H9 (cell line): ENCODE data around the gene MYH9. TPM values are rescaled to one million over a fixed set of nuclear protein-coding genes. Genes with fewer than 3 reads are reported as not detected.

Experiments
- DNase-seq: peaks from one replicate; pipeline ENCODE4 v3.0.0-alpha.2; 2017
- H2AFZ ChIP-seq: one replicate; pipeline ENCODE4 v1.6.1; 2013; ENCODE audit warnings: mild to moderate bottlenecking, low read length, control low read depth, moderate library complexity
- H2AK5ac ChIP-seq: 2 replicates; pipeline ENCODE4 v1.6.1; 2013; ENCODE audit warnings: low read length, control low read depth, mixed read lengths; ENCODE audit not compliant: insufficient read length
- H2BK120ac ChIP-seq: one replicate; pipeline ENCODE4 v1.6.1; 2013; ENCODE audit warnings: low read depth, mild to moderate bottlenecking, low read length, control low read depth, inconsistent platforms; ENCODE audit not compliant: poor library complexity, severe bottlenecking
- H2BK12ac ChIP-seq: 2 replicates; pipeline ENCODE4 v1.6.1; 2013; ENCODE audit warnings: low read length, control low read depth, mixed read lengths, low read depth; ENCODE audit not compliant: insufficient read length
- H2BK15ac ChIP-seq: 2 replicates; pipeline ENCODE4 v1.6.1; 2013; ENCODE audit warnings: low read depth, low read length, control low read depth
- H2BK20ac ChIP-seq: one replicate; pipeline ENCODE4 v1.6.1; 2013; ENCODE audit warnings: low read depth, mild to moderate bottlenecking, low read length, control low read depth, inconsistent platforms; ENCODE audit not compliant: poor library complexity, severe bottlenecking
- H2BK5ac ChIP-seq: 2 replicates; pipeline ENCODE4 v1.6.1; 2013; ENCODE audit warnings: low read length, control low read depth, mixed read lengths; ENCODE audit not compliant: insufficient read length
- H3K14ac ChIP-seq: 2 replicates; pipeline ENCODE4 v1.6.1; 2013; ENCODE audit warnings: low read length, control low read depth; ENCODE audit not compliant: insufficient read depth
- H3K18ac ChIP-seq: 2 replicates; pipeline ENCODE4 v1.6.1; 2013; ENCODE audit warnings: low read depth, mild to moderate bottlenecking, mixed read lengths, low read length, control low read depth; ENCODE audit not compliant: insufficient read length
- H3K23ac ChIP-seq: 2 replicates; pipeline ENCODE4 v1.6.1; 2013; ENCODE audit warnings: low read length, control low read depth, mixed read lengths, low read depth; ENCODE audit not compliant: insufficient read length
- H3K23me2 ChIP-seq: 2 replicates; pipeline ENCODE4 v1.6.1; 2013; ENCODE audit warnings: low read depth, mild to moderate bottlenecking, mixed read lengths, low read length, control low read depth; ENCODE audit not compliant: insufficient read length, poor library complexity, severe bottlenecking
- H3K27ac ChIP-seq: 2 replicates; pipeline ENCODE4 v1.5.1; 2013; ENCODE audit warnings: low read length, control low read depth, mixed read lengths, low read depth; ENCODE audit not compliant: insufficient read length
- H3K27me3 ChIP-seq: 2 replicates; pipeline ENCODE4 v1.6.1; 2013; ENCODE audit warnings: low read length, control low read depth, inconsistent platforms; ENCODE audit not compliant: insufficient read depth
- H3K4ac ChIP-seq: 2 replicates; pipeline ENCODE4 v1.6.1; 2013; ENCODE audit warnings: low read depth, mild to moderate bottlenecking, control low read depth, inconsistent platforms, low read length, moderate library complexity
- H3K4me1 ChIP-seq: 2 replicates; pipeline ENCODE4 v1.6.1; 2013; ENCODE audit warnings: low read length, control low read depth, inconsistent platforms; ENCODE audit not compliant: insufficient read depth
- H3K4me2 ChIP-seq: 2 replicates; pipeline ENCODE4 v1.6.1; 2013; ENCODE audit warnings: low read length, control low read depth, mixed read lengths; ENCODE audit not compliant: insufficient read length, insufficient read depth
- H3K56ac ChIP-seq: 2 replicates; pipeline ENCODE4 v1.6.1; 2013; ENCODE audit warnings: low read depth, mild to moderate bottlenecking, mixed read lengths, low read length, control low read depth; ENCODE audit not compliant: insufficient read length
- H3K79me1 ChIP-seq: 2 replicates; pipeline ENCODE4 v1.6.1; 2013; ENCODE audit warnings: low read depth, mild to moderate bottlenecking, moderate library complexity, low read length, control low read depth, inconsistent platforms; ENCODE audit not compliant: insufficient read depth, poor library complexity, severe bottlenecking
- H3K79me2 ChIP-seq: 2 replicates; pipeline ENCODE4 v1.6.1; 2013; ENCODE audit warnings: low read length, control low read depth, inconsistent platforms; ENCODE audit not compliant: insufficient read depth
- H3K9ac ChIP-seq: 2 replicates; pipeline ENCODE4 v1.6.1; 2013; ENCODE audit warnings: low read length, control low read depth, mixed read lengths; ENCODE audit not compliant: insufficient read length; ENCODE audit errors: extremely low read depth
- H3K9me3 ChIP-seq: one replicate; pipeline ENCODE4 v1.6.1; 2013; ENCODE audit warnings: low read depth, low read length, inconsistent platforms; ENCODE audit not compliant: control insufficient read depth
- H3T11ph ChIP-seq: one replicate; pipeline ENCODE4 v1.6.1; 2013; ENCODE audit warnings: mild to moderate bottlenecking, low read length, control low read depth, inconsistent platforms
- H4K20me1 ChIP-seq: one replicate; pipeline ENCODE4 v1.6.1; 2013; ENCODE audit not compliant: control insufficient read depth, insufficient read length, insufficient read depth
- H4K5ac ChIP-seq: 2 replicates; pipeline ENCODE4 v1.6.1; 2013; ENCODE audit warnings: low read depth, mild to moderate bottlenecking, mixed read lengths, low read length, control low read depth; ENCODE audit not compliant: insufficient read length
- H4K8ac ChIP-seq: replicated peaks from 2 replicates; pipeline ENCODE4 v1.6.1; 2013; ENCODE audit warnings: low read length, control low read depth, mixed read lengths, low read depth; ENCODE audit not compliant: insufficient read length
- H4K91ac ChIP-seq: 2 replicates; pipeline ENCODE4 v1.6.1; 2013; ENCODE audit warnings: low read depth, mild to moderate bottlenecking, moderate library complexity, mixed read lengths, low read length, control low read depth; ENCODE audit not compliant: insufficient read length
- H3K27ac Mint-ChIP-seq, 3 experiments: 2 replicates in 2 of 3; 3 replicates in 1 of 3; pipeline ENCODE4 v1.8.0; 2020 to 2021; ENCODE audit warnings: mixed read lengths in 3 of 3, mild to moderate bottlenecking in 1 of 3, moderate library complexity in 1 of 3
- H3K27me3 Mint-ChIP-seq: 2 replicates; pipeline ENCODE4 v1.8.0; 2021; ENCODE audit warnings: low read depth, mild to moderate bottlenecking, moderate library complexity, mixed read lengths
- H3K36me3 Mint-ChIP-seq, 3 experiments: 2 replicates in 2 of 3; 3 replicates in 1 of 3; pipeline ENCODE4 v1.8.0; 2020 to 2021; ENCODE audit warnings: low read depth in 3 of 3, mixed read lengths in 3 of 3; ENCODE audit not compliant: insufficient read depth in 1 of 3
- H3K4me1 Mint-ChIP-seq, 2 experiments: 2 replicates each; pipeline ENCODE4 v1.8.0; 2020; ENCODE audit warnings: mixed read lengths in 2 of 2
- H3K4me3 Mint-ChIP-seq, 2 experiments: 2 replicates in 1 of 2; 3 replicates in 1 of 2; pipeline ENCODE4 v1.8.0; 2020 to 2021; ENCODE audit warnings: mild to moderate bottlenecking in 2 of 2, mixed read lengths in 2 of 2, moderate library complexity in 1 of 2
- H3K9me3 Mint-ChIP-seq, 2 experiments: 2 replicates in 1 of 2; 3 replicates in 1 of 2; pipeline ENCODE4 v1.8.0; 2020; ENCODE audit warnings: mild to moderate bottlenecking in 2 of 2, mixed read lengths in 2 of 2, moderate library complexity in 1 of 2
- CTCF ChIP-seq: fragments of 200-600 bp; sonication (generic); conservative IDR thresholded peaks from 3 replicates; pipeline ENCODE4 v1.8.0; 2021; ENCODE audit warnings: antibody characterized with exemption, mild to moderate bottlenecking
- WGBS: extraction: QIAGEN DNeasy Blood & Tissue Kit; methylation state at CpG from one replicate; pipeline ENCODE4 v1.1.7; 2013; ENCODE audit warnings: missing lambda C conversion rate, low lambda C conversion rate, mixed read lengths; ENCODE audit not compliant: insufficient read length; ENCODE audit errors: extremely low coverage; 5-methylcytosine and 5-hydroxymethylcytosine counted together
- total RNA-seq: library from RNA; stranded (reverse); gene quantifications from 2 replicates; pipeline ENCODE4 v1.2.1, GENCODE V29; 2021

The MYH9 gene
- total RNA-seq, 1 experiment from 2014 or later: 266 TPM

- Histone ChIP-seq H3K4me1 (peaks cover 25% of the 10 kb centered on the region), H3K9ac (no peak overlapping the region)
Observed at GRCh38 chr22:36356708-36357624, 30.8 kb downstream of the MYH9 start.

More at GRCh38 chr22:36356708-36357624, 30.8 kb downstream of the MYH9 start:
- Histone ChIP-seq H4K8ac (no peak overlapping the region), H2BK120ac (no peak overlapping the region), H2BK15ac (no peak overlapping the region), H3K56ac (no peak overlapping the region), H4K91ac (no peak overlapping the region), H2BK5ac (no peak overlapping the region), H3K27me3 (no peaks in the 10 kb centered on the region), H3K9me3 (no peaks in the 10 kb centered on the region), H3K4me2 (no peak overlapping the region), H3K23me2 (no peaks in the 10 kb centered on the region), H3K4ac (no peak overlapping the region), H3K18ac (no peak overlapping the region), H2AFZ (no peak overlapping the region), H2BK20ac (no peak overlapping the region), H2BK12ac (no peak overlapping the region), H3K23ac (no peak overlapping the region), H4K5ac (no peak overlapping the region), H3K79me1 (peaks cover 5% of the 10 kb centered on the region), H4K20me1 (no peaks in the 10 kb centered on the region), H3K14ac (no peak overlapping the region), H2AK5ac (peak overlapping the region; percentile 44), H3K79me2 (peaks cover 62% of the 10 kb centered on the region; the same call in 1 of the 2 replicates), H3T11ph (no peak overlapping the region), H3K27ac (no peak overlapping the region)
- Mint-ChIP-seq H3K36me3 (peaks cover 2 to 19% (median 14%) of the 10 kb centered on the region in 3 experiments; a peak in 6 of 7 replicates), H3K9me3 (no peaks in the 10 kb centered on the region; a peak in 1 of 5 replicates), H3K27ac (peak overlapping the region; percentile 1 to 85 (median 58); a peak in 6 of 7 replicates), H3K4me1 (peaks cover 74 to 80% of the 10 kb centered on the region in 2 experiments), H3K4me3 (no peak overlapping the region), H3K27me3 (no peaks in the 10 kb centered on the region; the same call in 1 of the 2 replicates)
- no CpG with 5 or more reads among the region's 25 CpGs for WGBS
- TF ChIP-seq CTCF: no peak
- DNase-seq: no peak
